Transverse colon (tissue), 4 donors: ENCODE results near the gene CBX6. TPM values are rescaled to one million over a fixed set of nuclear protein-coding genes. Genes with fewer than 3 reads are reported as not detected.

Experiments
- DNase-seq: peaks from one replicate; pipeline ENCODE4 v3.0.0-alpha.2; 2019
- H3K27ac ChIP-seq, 4 donors: fragments of 200-600 bp; sonication (generic); 2 replicates each; pipeline ENCODE4 v1.5.1; 2016 to 2018; ENCODE audit warnings: inconsistent platforms in 4 of 4
- H3K27me3 ChIP-seq: fragments of 200-600 bp; sonication (generic); 2 replicates; pipeline ENCODE4 v1.5.1; 2017; ENCODE audit warnings: inconsistent platforms
- H3K36me3 ChIP-seq, 4 donors: fragments of 200-600 bp; sonication (generic); 2 replicates each; pipeline ENCODE4 v1.5.1; 2017 to 2019; ENCODE audit warnings: inconsistent platforms in 4 of 4
- H3K4me1 ChIP-seq, 4 donors: fragments of 200-600 bp; sonication (generic); 2 replicates each; pipeline ENCODE4 v1.5.1; 2017 to 2020; ENCODE audit warnings: inconsistent platforms in 4 of 4
- H3K4me3 ChIP-seq, 4 donors: fragments of 200-600 bp; sonication (generic); 1 replicate in 1 of 4; 2 replicates in 3 of 4; pipeline versions ENCODE4 v1.5.1 to v1.6.1; 2017 to 2019; ENCODE audit warnings: inconsistent platforms in 4 of 4
- H3K9me3 ChIP-seq, 2 donors: fragments of 200-600 bp; sonication (generic); 2 replicates each; pipeline ENCODE4 v1.5.1; 2017 to 2019; ENCODE audit warnings: inconsistent platforms in 2 of 2
- CTCF ChIP-seq, 5 experiments: fragments of 200-600 bp in 3 of 5; fragments of 450-650 bp in 2 of 5; sonication (generic) in 3 of 5; IDR thresholded peaks; 1 replicate in 2 of 5; 2 replicates in 3 of 5; pipeline ENCODE4 v1.5.1; 2016 to 2017; ENCODE audit warnings: antibody characterized with exemption in 5 of 5, inconsistent platforms in 3 of 5, mild to moderate bottlenecking in 2 of 5, moderate library complexity in 1 of 5
- EP300 ChIP-seq: sonication (generic); formaldehyde crosslinking; IDR thresholded peaks from one replicate; pipeline ENCODE4 v1.6.1; 2017; ENCODE audit warnings: antibody characterized with exemption, low read depth
- POLR2A ChIP-seq: fragments of 450-650 bp; IDR thresholded peaks from one replicate; pipeline ENCODE4 v1.6.1; 2016; ENCODE audit warnings: antibody characterized with exemption, mild to moderate bottlenecking, moderate library complexity
- POLR2AphosphoS5 ChIP-seq, 3 donors: sonication (generic); formaldehyde crosslinking; IDR thresholded peaks; one replicate each; pipeline ENCODE4 v1.6.1; 2016; ENCODE audit warnings: antibody characterized with exemption in 3 of 3
- WGBS, 2 donors: methylation state at CpG; one replicate each; pipeline ENCODE4 v1.1.5; 2018; ENCODE audit warnings: low coverage in 1 of 2; 5-methylcytosine and 5-hydroxymethylcytosine counted together
- in situ Hi-C, 4 donors: fragments of 200-750 bp; cut with MboI; loops; one replicate each; pipeline versions ENCODE4 v1.15.0 to v1.15.1; 2017; ENCODE audit warnings: low sequenced_read_pairs in 3 of 4, low pct_ligation_motif_present in 1 of 4, low pct_unique_long_range_greater_than_20kb in 1 of 4
- intact Hi-C: fragments of 100-400 bp; cut with DNase I; formaldehyde crosslinking; loops from one replicate; pipeline ENCODE4 v1.15.1; 2023; ENCODE audit warnings: low total_unique reads
- total RNA-seq, 4 donors: library from RNA; depleted of rRNA; stranded (reverse); fragments of >200 nt; gene quantifications; one replicate each; pipeline ENCODE4 v1.1.0, GENCODE V29; 2016

Gene CBX6
- total RNA-seq, 4 donors from 2014 or later, result 14.5 to 42.6 (median 22.1) TPM

- peaks cover 59% of the 10 kb centered on the region for H3K27me3 ChIP-seq
- TF ChIP-seq POLR2AphosphoS5 (IDR thresholded peaks at IDR 0.05), result peak in 2 of 3 donors; percentile 10 to 31
- TF ChIP-seq CTCF (IDR thresholded peaks at IDR 0.05), result no peak
- H3K4me1 ChIP-seq, result peaks cover 3 to 15% (median 11%) of the 10 kb centered on the region in 4 donors
- 1% methylated on average over 44 of the region's 105 CpGs; no CpG with 5 or more reads in 1 of the 2 donors for WGBS, 2 donors
- H3K27ac ChIP-seq, result peak within 1 kb of the TSS; percentile 50 to 78 (median 66)
- no peaks in the 10 kb centered on the region for H3K36me3 ChIP-seq
- in situ Hi-C loops (no loop called here), intact Hi-C loops (loop anchor here (10.0 kb wide), 1 partner anchor 49 kb away; the partner anchor contains the start of gene DNAL4)
- peak; percentile 36 for DNase-seq
- peak within 1 kb of the TSS in 3 of 4 donors; percentile 29 to 51 (median 41) for H3K4me3 ChIP-seq
- no peaks in the 10 kb centered on the region for H3K9me3 ChIP-seq
These were observed 28.2 kb downstream of the CBX6 start, which contains the start of gene NPTXR for GRCh38 chr22:38843657-38844314. TSS of gene NPTXR (minus strand) at chr22:38844028.

- Histone ChIP-seq H3K4me3 (peak overlapping the region in 3 of 4 donors; percentile 29 to 51 (median 41)), H3K4me1 (peaks cover 3 to 15% (median 11%) of the 10 kb centered on the region in 4 donors), H3K27ac (peak overlapping the region; percentile 50 to 73 (median 62)), H3K27me3 (peaks cover 59% of the 10 kb centered on the region), H3K9me3 (no peaks in the 10 kb centered on the region), H3K36me3 (no peaks in the 10 kb centered on the region)
- in situ Hi-C loops (no loop called here), intact Hi-C loops (loop anchor here (10.0 kb wide), 1 partner anchor 48 kb away; the partner anchor contains the start of gene DNAL4)
- no peak for TF ChIP-seq POLR2AphosphoS5 (IDR thresholded peaks at IDR 0.05)
- no peak for TF ChIP-seq POLR2A
- no peak for TF ChIP-seq EP300
- peak in 3 of 5 experiments; percentile 14 to 22 (median 20) for TF ChIP-seq CTCF (IDR thresholded peaks at IDR 0.05)
- DNase-seq, result peak; percentile 28
- 0% methylated on average over 4 of the region's 68 CpGs; no CpG with 5 or more reads in 1 of the 2 donors for WGBS, 2 donors
These were observed 28.8 kb downstream of the CBX6 start for GRCh38 chr22:38843201-38843656.

- Histone ChIP-seq H3K4me3 (peak overlapping the region in 3 of 4 donors; percentile 29 to 51 (median 41)), H3K9me3 (no peaks in the 10 kb centered on the region), H3K4me1 (peaks cover 3 to 15% (median 11%) of the 10 kb centered on the region in 4 donors), H3K27me3 (peaks cover 59% of the 10 kb centered on the region), H3K36me3 (no peaks in the 10 kb centered on the region), H3K27ac (peak overlapping the region; percentile 50 to 73 (median 62))
- WGBS, 2 donors, result 40 to 47% methylated on average over 9 to 19 of the region's 34 CpGs
- in situ Hi-C loops (no loop called here), intact Hi-C loops (loop anchor here (10.0 kb wide), 1 partner anchor 48 kb away; the partner anchor contains the start of gene DNAL4)
- DNase-seq, result no peak
- no peak for TF ChIP-seq POLR2AphosphoS5 (IDR thresholded peaks at IDR 0.05)
- no peak for TF ChIP-seq EP300
- no peak for TF ChIP-seq CTCF (IDR thresholded peaks at IDR 0.05)
- no peak for TF ChIP-seq POLR2A
These were observed 29.4 kb downstream of the CBX6 start for GRCh38 chr22:38842512-38843200.

- Histone ChIP-seq H3K27ac (no peak overlapping the region), H3K36me3 (no peaks in the 10 kb centered on the region), H3K27me3 (peaks cover 56% of the 10 kb centered on the region), H3K4me3 (no peak overlapping the region), H3K4me1 (peaks cover 3 to 15% (median 11%) of the 10 kb centered on the region in 4 donors), H3K9me3 (no peaks in the 10 kb centered on the region)
- in situ Hi-C loops (no loop called here), intact Hi-C loops (loop anchor here (10.0 kb wide), 1 partner anchor 47 kb away; the partner anchor contains the start of gene DNAL4)
- TF ChIP-seq POLR2AphosphoS5 (IDR thresholded peaks at IDR 0.05) (no peak), CTCF (IDR thresholded peaks at IDR 0.05) (no peak), EP300 (no peak), POLR2A (no peak)
- DNase-seq, result no peak
- WGBS, 2 donors, result 76 to 84% methylated on average over 3 to 5 of the region's 5 CpGs
These were observed 30.4 kb downstream of the CBX6 start for GRCh38 chr22:38841635-38842034.
